ENCODE results near the gene SPDYC.

Gene SPDYC

DNA sequence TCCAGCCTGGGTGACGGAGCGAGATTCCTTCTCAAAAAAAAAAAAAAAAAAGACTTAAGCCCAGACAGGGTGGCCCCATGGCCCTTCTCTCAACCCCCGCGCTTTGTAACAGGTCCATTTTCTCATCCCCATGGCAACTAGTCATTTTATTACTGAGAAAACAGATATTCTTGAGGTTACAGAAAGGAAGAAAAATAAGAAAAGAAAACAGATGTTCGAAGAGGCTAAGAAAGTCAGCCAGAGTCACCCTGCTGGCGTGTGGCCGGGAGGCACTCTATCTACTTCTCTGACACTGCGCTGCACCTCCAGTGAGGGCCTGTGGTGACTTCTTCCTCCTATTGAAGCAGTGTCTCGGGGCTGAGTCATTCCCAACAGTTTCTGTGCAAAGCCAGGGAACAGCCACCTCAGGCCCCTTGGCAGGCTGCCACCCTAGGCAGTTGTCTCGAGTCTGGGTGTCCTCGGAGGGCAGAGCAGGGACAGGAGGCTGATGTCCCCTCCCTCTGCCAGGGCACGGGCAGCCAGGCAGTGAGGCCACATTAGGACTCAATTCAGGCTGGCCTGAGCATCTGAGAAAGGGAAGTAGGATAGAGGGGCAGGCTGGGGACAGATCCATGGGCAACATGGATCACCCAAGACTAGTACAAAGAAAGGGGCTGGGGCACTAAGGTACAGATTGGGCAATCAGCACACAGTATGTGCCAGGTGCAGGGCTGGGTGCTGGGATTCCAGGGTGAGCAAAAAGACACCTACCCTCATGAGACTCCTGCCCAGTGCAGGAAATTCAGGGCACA, 19.3 kb upstream of the SPDYC start:
- DNase-seq (ENCODE audit: low read depth), result peak; percentile 89
- TF ChIP-seq, protein P1, sequence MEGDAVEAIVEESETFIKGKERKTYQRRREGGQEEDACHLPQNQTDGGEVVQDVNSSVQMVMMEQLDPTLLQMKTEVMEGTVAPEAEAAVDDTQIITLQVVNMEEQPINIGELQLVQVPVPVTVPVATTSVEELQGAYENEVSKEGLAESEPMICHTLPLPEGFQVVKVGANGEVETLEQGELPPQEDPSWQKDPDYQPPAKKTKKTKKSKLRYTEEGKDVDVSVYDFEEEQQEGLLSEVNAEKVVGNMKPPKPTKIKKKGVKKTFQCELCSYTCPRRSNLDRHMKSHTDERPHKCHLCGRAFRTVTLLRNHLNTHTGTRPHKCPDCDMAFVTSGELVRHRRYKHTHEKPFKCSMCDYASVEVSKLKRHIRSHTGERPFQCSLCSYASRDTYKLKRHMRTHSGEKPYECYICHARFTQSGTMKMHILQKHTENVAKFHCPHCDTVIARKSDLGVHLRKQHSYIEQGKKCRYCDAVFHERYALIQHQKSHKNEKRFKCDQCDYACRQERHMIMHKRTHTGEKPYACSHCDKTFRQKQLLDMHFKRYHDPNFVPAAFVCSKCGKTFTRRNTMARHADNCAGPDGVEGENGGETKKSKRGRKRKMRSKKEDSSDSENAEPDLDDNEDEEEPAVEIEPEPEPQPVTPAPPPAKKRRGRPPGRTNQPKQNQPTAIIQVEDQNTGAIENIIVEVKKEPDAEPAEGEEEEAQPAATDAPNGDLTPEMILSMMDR (conservative IDR thresholded peaks at IDR 0.05; ENCODE audit: control insufficient read depth, insufficient read depth, low read depth, low read length), result no peak
- no peak overlapping the region for H3K4me3 ChIP-seq (ENCODE audit: control insufficient read depth, low read depth, low read length)

- H3K4me3 ChIP-seq (ENCODE audit: control insufficient read depth, low read depth, low read length), result no peak overlapping the region
- no peak for DNase-seq (ENCODE audit: low read depth)
- TF ChIP-seq, protein P1 (conservative IDR thresholded peaks at IDR 0.05; ENCODE audit: control insufficient read depth, insufficient read depth, low read depth, low read length), result no peak
Measured at GRCh38 chr11:65151331-65151899, 18.6 kb upstream of the SPDYC start.

- TF ChIP-seq, protein P1 (conservative IDR thresholded peaks at IDR 0.05; ENCODE audit: control insufficient read depth, insufficient read depth, low read depth, low read length), result no peak
- DNase-seq (ENCODE audit: low read depth), result no peak
- no peak overlapping the region for H3K4me3 ChIP-seq (ENCODE audit: control insufficient read depth, low read depth, low read length)
Measured at GRCh38 chr11:65152122-65152521, 17.9 kb upstream of the SPDYC start.

DNA sequence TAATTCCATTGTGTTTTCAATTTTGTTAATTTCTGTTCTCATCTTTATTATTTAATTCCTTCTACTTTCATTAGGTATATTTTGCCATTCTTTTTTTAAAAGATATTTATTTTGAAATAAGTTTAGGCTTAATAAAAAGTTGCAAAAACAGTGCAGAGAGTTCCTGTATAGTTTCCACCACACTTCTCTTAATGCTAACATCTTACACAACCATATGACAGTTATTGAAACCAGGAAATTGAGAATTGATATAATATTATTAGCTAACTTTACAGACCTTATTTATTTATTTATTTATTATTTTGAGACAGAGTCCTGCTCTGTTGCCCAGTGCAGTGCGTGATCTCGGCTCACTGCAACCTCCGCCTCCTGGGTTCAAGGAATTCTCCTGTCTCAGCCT, 13.8 kb upstream of the SPDYC start:
- DNase-seq (ENCODE audit: low read depth), result no peak
- TF ChIP-seq, protein P1 (conservative IDR thresholded peaks at IDR 0.05; ENCODE audit: control insufficient read depth, insufficient read depth, low read depth, low read length), result no peak

DNA sequence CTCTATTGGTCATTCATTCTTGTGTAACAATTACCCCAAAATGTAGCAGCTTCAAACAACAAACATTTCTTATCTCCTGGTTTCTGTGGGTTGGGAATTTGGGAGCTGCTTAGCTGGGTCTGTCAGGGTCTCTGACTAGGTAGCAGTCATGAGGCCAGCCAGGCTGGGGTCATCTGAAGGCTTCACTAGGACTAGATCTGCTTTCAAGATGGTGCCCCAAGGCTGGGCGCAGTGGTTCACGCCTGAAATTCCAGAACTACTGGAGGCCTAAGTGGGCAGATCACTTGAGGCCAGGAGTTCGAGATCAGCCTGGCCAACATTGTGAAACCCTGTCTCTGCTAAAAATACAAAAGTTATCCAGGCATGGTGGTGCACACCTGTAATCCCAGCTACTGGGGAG, 13.1 kb upstream of the SPDYC start:
- no peak for DNase-seq (ENCODE audit: low read depth)
- no peak overlapping the region for H3K4me3 ChIP-seq (ENCODE audit: control insufficient read depth, low read depth, low read length)
- TF ChIP-seq, protein P1 (conservative IDR thresholded peaks at IDR 0.05; ENCODE audit: control insufficient read depth, insufficient read depth, low read depth, low read length), result no peak

More for the DNA sequence above, 13.8 kb upstream of the SPDYC start:
- no peak overlapping the region for H3K4me3 ChIP-seq (ENCODE audit: control insufficient read depth, low read depth, low read length)

DNA sequence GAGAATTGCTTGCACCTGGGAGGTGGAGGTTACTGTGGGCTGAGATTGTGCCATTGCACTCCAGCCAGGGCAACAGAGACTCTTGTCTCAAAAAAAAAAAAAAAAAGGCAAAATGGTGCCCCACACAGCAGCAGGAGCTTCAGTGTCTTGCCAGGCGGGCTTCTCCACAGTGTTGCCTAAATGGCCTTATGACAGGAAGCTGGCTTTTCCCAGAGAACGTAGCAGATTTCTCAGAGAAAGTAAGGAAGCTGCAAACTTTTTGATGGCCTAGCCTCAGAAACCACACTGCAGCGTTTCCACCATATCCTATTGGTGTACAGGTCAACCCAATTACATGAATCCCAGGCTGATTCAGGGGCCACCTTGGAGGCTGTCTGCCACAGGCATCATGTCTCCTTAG, 12.7 kb upstream of the SPDYC start:
- DNase-seq (ENCODE audit: low read depth), result no peak
- H3K4me3 ChIP-seq (ENCODE audit: control insufficient read depth, low read depth, low read length), result no peak overlapping the region
- TF ChIP-seq, protein P1 (conservative IDR thresholded peaks at IDR 0.05; ENCODE audit: control insufficient read depth, insufficient read depth, low read depth, low read length), result no peak

Measured in fibroblast of mammary gland (primary cell).